GM21825 (cell line): ENCODE data around the gene LRTM2.
"Not testable (repeated sequence)": the region's sequence is repeated elsewhere in the genome, so short reads cannot be mapped to it uniquely, and the experiment has no call there.

ENCODE experiments used
- ATAC-seq: cut with Tn5 transposase; IDR thresholded peaks from one replicate; pipeline ENCODE4 v1.9.1; 2021; ENCODE audit warnings: mild to moderate bottlenecking, moderate library complexity; ENCODE audit not compliant: unreplicated experiment

Gene LRTM2

GRCh38 chr12:1811281-1811947 lies 9.0 kb upstream of the LRTM2 start:
- no peak for ATAC-seq

- no peak for ATAC-seq
Observed at GRCh38 chr12:1811948-1812291, 8.4 kb upstream of the LRTM2 start.

GRCh38 chr12:1812650-1813302 lies 7.6 kb upstream of the LRTM2 start:
- no peak for ATAC-seq

- ATAC-seq: no peak
Observed at GRCh38 chr12:1814266-1814665, 6.1 kb upstream of the LRTM2 start.

- ATAC-seq: no peak
Observed at GRCh38 chr12:1815108-1815507, 5.3 kb upstream of the LRTM2 start.

GRCh38 chr12:1815814-1816729 lies 4.3 kb upstream of the LRTM2 start:
- ATAC-seq: no peak

- ATAC-seq: no peak
Observed at GRCh38 chr12:1816730-1817348, 3.5 kb upstream of the LRTM2 start.

- ATAC-seq: not testable (repeated sequence)
Observed at GRCh38 chr12:1817928-1818327, 2.4 kb upstream of the LRTM2 start.

GRCh38 chr12:1819050-1819449 lies 1.3 kb upstream of the LRTM2 start:
- ATAC-seq: no peak

- ATAC-seq: no peak
Observed at GRCh38 chr12:1819571-1819970, 794 bp upstream of the LRTM2 start.

GRCh38 chr12:1820896-1821291 lies 529 bp downstream of the LRTM2 start:
- no peak for ATAC-seq

GRCh38 chr12:1821805-1822204 lies 1.4 kb downstream of the LRTM2 start:
- no peak for ATAC-seq

- ATAC-seq: no peak
Observed at GRCh38 chr12:1822699-1823098, 2.3 kb downstream of the LRTM2 start.

GRCh38 chr12:1823237-1823636 lies 2.9 kb downstream of the LRTM2 start:
- no peak for ATAC-seq

GRCh38 chr12:1825382-1826102 lies 5.2 kb downstream of the LRTM2 start:
- ATAC-seq: no peak

GRCh38 chr12:1826401-1826800 lies 6.0 kb downstream of the LRTM2 start:
- ATAC-seq: no peak

GRCh38 chr12:1826867-1827705 lies 6.7 kb downstream of the LRTM2 start:
- no peak for ATAC-seq

- ATAC-seq: no peak
Observed at GRCh38 chr12:1827826-1828805, 7.8 kb downstream of the LRTM2 start.

GRCh38 chr12:1828856-1829255 lies 8.5 kb downstream of the LRTM2 start:
- ATAC-seq: no peak
